Neuronal stem cell (in vitro differentiated cells): Measurements from ENCODE around the gene ASCC3.

Source experiments
- DNase-seq: peaks from one replicate; pipeline ENCODE4 v3.0.0-alpha.2; 2013; ENCODE audit warnings: low spot score
- H2AFZ ChIP-seq: one replicate; pipeline ENCODE4 v1.6.1; 2013; ENCODE audit warnings: mild to moderate bottlenecking, low read length, inconsistent platforms
- H2AK5ac ChIP-seq: 2 replicates; pipeline ENCODE4 v1.6.1; 2013; ENCODE audit warnings: low read depth, mild to moderate bottlenecking, inconsistent platforms, low read length, moderate library complexity, mixed read lengths
- H2BK120ac ChIP-seq: 2 replicates; pipeline ENCODE4 v1.6.1; 2013; ENCODE audit warnings: low read depth, mild to moderate bottlenecking, inconsistent platforms, low read length, moderate library complexity, mixed read lengths
- H2BK12ac ChIP-seq: one replicate; pipeline ENCODE4 v1.6.1; 2013; ENCODE audit warnings: low read length, inconsistent platforms
- H2BK15ac ChIP-seq: 2 replicates; pipeline ENCODE4 v1.6.1; 2013; ENCODE audit warnings: mild to moderate bottlenecking, low read length, inconsistent platforms, mixed read lengths
- H2BK5ac ChIP-seq: one replicate; pipeline ENCODE4 v1.6.1; 2013; ENCODE audit warnings: inconsistent platforms, mild to moderate bottlenecking, low read length, moderate library complexity
- H3K14ac ChIP-seq: one replicate; pipeline ENCODE4 v1.6.1; 2013; ENCODE audit warnings: low read length, inconsistent platforms
- H3K18ac ChIP-seq: 2 replicates; pipeline ENCODE4 v1.6.1; 2013; ENCODE audit warnings: low read length, inconsistent platforms
- H3K23ac ChIP-seq: 2 replicates; pipeline ENCODE4 v1.6.1; 2013; ENCODE audit warnings: low read depth, mild to moderate bottlenecking, mixed read lengths, low read length, inconsistent platforms; ENCODE audit not compliant: poor library complexity
- H3K27ac ChIP-seq: replicated peaks from 3 replicates; pipeline ENCODE4 v1.5.1; 2013; ENCODE audit warnings: low read length, inconsistent platforms
- H3K27me3 ChIP-seq, 3 experiments: 2 replicates each; pipeline ENCODE4 v1.6.1; 2013; ENCODE audit warnings: low read length in 3 of 3, mild to moderate bottlenecking in 2 of 3, inconsistent platforms in 1 of 3, low read depth in 1 of 3, mixed read lengths in 1 of 3, moderate library complexity in 1 of 3; ENCODE audit not compliant: control insufficient read depth in 3 of 3, insufficient read depth in 3 of 3
- H3K36me3 ChIP-seq, 2 donors: replicated peaks in 1 of 2; 2 replicates each; pipeline ENCODE4 v1.6.1; 2013; ENCODE audit warnings: low read length in 2 of 2; ENCODE audit not compliant: control insufficient read depth in 2 of 2, insufficient read depth in 2 of 2
- H3K4ac ChIP-seq: 2 replicates; pipeline ENCODE4 v1.6.1; 2013; ENCODE audit warnings: inconsistent platforms, mild to moderate bottlenecking, low read length, moderate library complexity
- H3K4me1 ChIP-seq, 2 donors: 1 replicate in 1 of 2; 2 replicates in 1 of 2; pipeline ENCODE4 v1.6.1; 2013; ENCODE audit warnings: low read length in 2 of 2, low read depth in 1 of 2; ENCODE audit not compliant: control insufficient read depth in 2 of 2, insufficient read depth in 1 of 2
- H3K4me2 ChIP-seq: one replicate; pipeline ENCODE4 v1.6.1; 2013; ENCODE audit warnings: mild to moderate bottlenecking, low read length, inconsistent platforms; ENCODE audit not compliant: insufficient read depth, poor library complexity, severe bottlenecking
- H3K4me3 ChIP-seq, 2 donors: 2 replicates each; pipeline ENCODE4 v1.5.1; 2013; ENCODE audit warnings: low read length in 2 of 2, mild to moderate bottlenecking in 2 of 2, inconsistent platforms in 1 of 2, moderate library complexity in 1 of 2
- H3K79me1 ChIP-seq: one replicate; pipeline ENCODE4 v1.6.1; 2013; ENCODE audit warnings: low read depth, mild to moderate bottlenecking, inconsistent platforms, low read length, moderate library complexity
- H3K9ac ChIP-seq: one replicate; pipeline ENCODE4 v1.6.1; 2013; ENCODE audit warnings: mild to moderate bottlenecking, low read depth, low read length, inconsistent platforms; ENCODE audit not compliant: poor library complexity
- H3K9me3 ChIP-seq, 2 donors: replicated peaks in 1 of 2; 2 replicates each; pipeline versions ENCODE3 to v1.6.1; 2013; ENCODE audit warnings: low read length in 2 of 2, mild to moderate bottlenecking in 2 of 2, inconsistent platforms in 1 of 2, low read depth in 1 of 2, mixed read lengths in 1 of 2, moderate library complexity in 1 of 2; ENCODE audit not compliant: control insufficient read depth in 2 of 2, insufficient read depth in 1 of 2
- H4K8ac ChIP-seq: one replicate; pipeline ENCODE4 v1.6.1; 2013; ENCODE audit warnings: low read depth, mild to moderate bottlenecking, inconsistent platforms, low read length, moderate library complexity
- H4K91ac ChIP-seq: one replicate; pipeline ENCODE4 v1.6.1; 2013; ENCODE audit warnings: low read length, low read depth, mild to moderate bottlenecking, inconsistent platforms; ENCODE audit not compliant: poor library complexity
- WGBS, 2 donors: extraction: QIAGEN DNeasy Blood & Tissue Kit; methylation state at CpG; one replicate each; pipeline ENCODE4 v1.1.7; 2013; ENCODE audit warnings: missing lambda C conversion rate in 2 of 2, mixed read lengths in 1 of 2; ENCODE audit not compliant: insufficient read length in 2 of 2, insufficient replicate concordance in 1 of 2; ENCODE audit errors: extremely low coverage in 2 of 2; 5-methylcytosine and 5-hydroxymethylcytosine counted together

The ASCC3 gene

DNA sequence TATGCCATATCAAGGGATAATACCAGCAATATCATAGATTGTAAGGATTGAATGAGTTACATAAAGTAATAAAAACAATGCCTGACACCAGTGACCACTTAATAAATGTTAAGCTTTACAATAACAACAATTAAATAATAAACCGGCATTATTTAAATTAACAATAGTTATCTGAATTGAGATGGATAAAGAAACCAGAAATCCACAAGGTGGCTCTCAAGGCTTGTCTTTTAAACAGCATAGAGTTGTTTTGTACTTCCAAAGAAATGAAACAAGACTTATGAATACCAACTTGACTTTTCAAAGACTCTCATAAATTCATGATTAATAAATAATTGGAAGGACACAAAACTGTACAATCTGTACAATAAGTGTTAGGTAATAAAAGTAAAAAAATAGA lies 203.1 kb downstream of the ASCC3 start:
- peaks cover 0 to 13% of the 10 kb centered on the region in 2 donors for H3K36me3 ChIP-seq
- no peak overlapping the region for H2AFZ ChIP-seq
- no peak overlapping the region for H3K4me3 ChIP-seq
- H3K4ac ChIP-seq: no peak overlapping the region
- no peaks in the 10 kb centered on the region for H3K4me1 ChIP-seq
- H3K18ac ChIP-seq: no peak overlapping the region
- DNase-seq: no peak
- no peaks in the 10 kb centered on the region for H3K9me3 ChIP-seq
- H3K27ac ChIP-seq: no peak overlapping the region
- H4K91ac ChIP-seq: no peak overlapping the region
- H3K27me3 ChIP-seq: no peaks in the 10 kb centered on the region
- H3K79me1 ChIP-seq: no peaks in the 10 kb centered on the region
- H2BK15ac ChIP-seq: no peak overlapping the region
- no peak overlapping the region for H2AK5ac ChIP-seq
- no peak overlapping the region for H3K4me2 ChIP-seq
- H2BK120ac ChIP-seq: no peak overlapping the region
- no peak overlapping the region for H2BK12ac ChIP-seq
- no peak overlapping the region for H3K9ac ChIP-seq
- WGBS, 2 donors: no CpG with 5 or more reads among the region's 1 CpG
- no peak overlapping the region for H3K14ac ChIP-seq
- H3K23ac ChIP-seq: no peak overlapping the region
- no peak overlapping the region for H2BK5ac ChIP-seq
- no peak overlapping the region for H4K8ac ChIP-seq

DNA sequence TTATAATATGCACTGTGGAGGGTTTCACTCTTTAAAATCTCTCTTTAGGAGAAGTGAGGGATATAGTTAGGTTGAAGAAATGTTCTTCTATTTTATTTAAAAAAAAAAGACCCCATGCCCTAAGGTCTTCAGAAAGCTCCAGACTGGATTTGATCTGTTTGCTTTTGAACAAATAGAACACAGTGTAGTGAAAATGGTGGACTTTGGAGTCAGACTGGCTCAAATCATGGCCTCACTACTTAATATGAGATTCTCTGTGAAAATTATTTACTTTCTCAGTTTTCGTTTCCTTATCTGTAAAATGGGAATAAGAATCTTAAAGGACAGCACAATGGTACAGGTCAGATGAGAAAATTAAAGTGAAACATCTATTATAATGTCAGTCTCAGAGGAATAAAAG lies 203.9 kb downstream of the ASCC3 start:
- H3K18ac ChIP-seq: no peak overlapping the region
- H3K27me3 ChIP-seq: no peaks in the 10 kb centered on the region
- no peak overlapping the region for H3K23ac ChIP-seq
- H2AFZ ChIP-seq: no peak overlapping the region
- no peak for DNase-seq
- no peak overlapping the region for H2AK5ac ChIP-seq
- H4K8ac ChIP-seq: no peak overlapping the region
- H2BK15ac ChIP-seq: no peak overlapping the region
- no peaks in the 10 kb centered on the region for H3K9me3 ChIP-seq
- H2BK5ac ChIP-seq: no peak overlapping the region
- no peak overlapping the region for H3K27ac ChIP-seq
- peaks cover 0 to 13% of the 10 kb centered on the region in 2 donors for H3K36me3 ChIP-seq
- no peak overlapping the region for H3K9ac ChIP-seq
- no peak overlapping the region for H2BK120ac ChIP-seq
- no peaks in the 10 kb centered on the region for H3K79me1 ChIP-seq
- H2BK12ac ChIP-seq: no peak overlapping the region
- H3K14ac ChIP-seq: no peak overlapping the region
- no peak overlapping the region for H4K91ac ChIP-seq
- no peak overlapping the region for H3K4ac ChIP-seq
- no peak overlapping the region for H3K4me2 ChIP-seq
- WGBS, 2 donors: no CpG with 5 or more reads among the region's 1 CpG
- no peaks in the 10 kb centered on the region for H3K4me1 ChIP-seq
- H3K4me3 ChIP-seq: no peak overlapping the region

DNA sequence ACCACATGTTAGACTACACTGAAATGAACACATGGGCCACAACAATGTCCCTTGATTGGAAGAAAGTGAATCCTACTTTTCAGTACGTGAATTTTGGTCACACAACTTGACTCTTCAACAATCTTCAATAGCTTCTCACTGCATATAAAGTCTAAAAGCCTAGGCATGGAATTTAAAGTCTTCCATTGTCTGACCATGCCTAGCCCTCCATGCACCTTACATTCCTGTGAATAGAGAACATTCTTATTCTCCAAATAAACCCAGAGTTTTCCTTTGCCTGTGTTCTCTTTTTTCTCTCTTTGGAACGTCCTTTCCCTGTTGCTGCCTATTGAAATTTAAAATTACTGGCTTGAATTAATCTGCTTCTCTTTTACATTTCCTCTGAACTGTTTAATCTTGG lies 207.5 kb downstream of the ASCC3 start:
- Histone ChIP-seq H3K14ac (no peak overlapping the region), H2AK5ac (no peak overlapping the region), H3K4me3 (no peak overlapping the region), H2BK12ac (no peak overlapping the region), H2AFZ (no peak overlapping the region), H3K23ac (no peak overlapping the region), H3K4me2 (no peak overlapping the region), H3K9ac (no peak overlapping the region), H3K9me3 (no peaks in the 10 kb centered on the region), H2BK5ac (no peak overlapping the region), H2BK120ac (no peak overlapping the region), H3K27ac (no peak overlapping the region), H2BK15ac (no peak overlapping the region), H3K36me3 (peaks cover 0 to 16% of the 10 kb centered on the region in 2 donors), H3K18ac (no peak overlapping the region), H3K4ac (no peak overlapping the region), H4K91ac (no peak overlapping the region), H3K4me1 (no peaks in the 10 kb centered on the region), H3K79me1 (no peaks in the 10 kb centered on the region), H3K27me3 (no peaks in the 10 kb centered on the region), H4K8ac (no peak overlapping the region)
- no CpG with 5 or more reads among the region's 2 CpGs for WGBS, 2 donors
- DNase-seq: peak; percentile 3

DNA sequence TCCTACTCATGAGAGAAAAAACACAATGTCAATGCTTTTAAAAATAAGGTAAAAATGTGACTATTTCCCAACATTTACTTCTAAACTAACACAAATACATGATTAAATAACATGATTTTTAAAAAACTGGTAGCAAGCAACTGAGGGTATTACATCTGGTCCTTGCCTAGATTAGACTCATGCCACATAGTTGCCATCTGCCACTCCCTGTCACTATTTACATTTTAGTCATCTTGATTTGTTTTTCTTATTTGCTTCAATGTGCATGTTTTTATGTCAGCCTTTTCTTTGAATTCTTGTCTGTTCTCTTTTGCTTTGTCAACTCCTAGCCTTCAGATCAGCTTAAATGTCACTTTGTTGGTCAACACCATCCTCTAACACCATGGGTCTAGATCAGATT lies 209.4 kb downstream of the ASCC3 start:
- no peak overlapping the region for H2BK5ac ChIP-seq
- no peak overlapping the region for H4K8ac ChIP-seq
- no peak overlapping the region for H3K4me3 ChIP-seq
- no peak overlapping the region for H4K91ac ChIP-seq
- H3K4ac ChIP-seq: no peak overlapping the region
- no peak overlapping the region for H3K4me2 ChIP-seq
- no peak overlapping the region for H3K18ac ChIP-seq
- no peaks in the 10 kb centered on the region for H3K79me1 ChIP-seq
- no peak overlapping the region for H3K27ac ChIP-seq
- peaks cover 0 to 17% of the 10 kb centered on the region in 2 donors for H3K36me3 ChIP-seq
- no peak overlapping the region for H2BK15ac ChIP-seq
- no peak overlapping the region for H2BK120ac ChIP-seq
- no peak overlapping the region for H3K23ac ChIP-seq
- no peak overlapping the region for H2AK5ac ChIP-seq
- no peak overlapping the region for H3K9ac ChIP-seq
- H3K14ac ChIP-seq: no peak overlapping the region
- DNase-seq: no peak
- no peaks in the 10 kb centered on the region for H3K4me1 ChIP-seq
- H3K27me3 ChIP-seq: no peaks in the 10 kb centered on the region
- no peaks in the 10 kb centered on the region for H3K9me3 ChIP-seq
- no peak overlapping the region for H2BK12ac ChIP-seq
- no peak overlapping the region for H2AFZ ChIP-seq
